Thyroid gland (tissue), 4 donors: ENCODE data around the gene LAMA3.

Source experiments
- POLR2A ChIP-seq, 2 donors: fragments of 450-650 bp; IDR thresholded peaks; one replicate each; pipeline ENCODE4 v1.6.1; 2017; ENCODE audit warnings: antibody characterized with exemption in 2 of 2, mild to moderate bottlenecking in 2 of 2, moderate library complexity in 1 of 2
- TF ChIP-seq, protein P1 (sequence below), 6 experiments: fragments of 200-600 bp in 3 of 6; fragments of 450-650 bp in 3 of 6; sonication (generic) in 3 of 6; IDR thresholded peaks; one replicate each; pipeline ENCODE4 v1.5.1; 2016 to 2019; ENCODE audit warnings: antibody characterized with exemption in 6 of 6, mild to moderate bottlenecking in 2 of 6, inconsistent platforms in 1 of 6, moderate library complexity in 1 of 6

GRCh38 chr18:23683671-23684070 is 5.6 kb upstream of the LAMA3 start:
- TF ChIP-seq, protein P1, sequence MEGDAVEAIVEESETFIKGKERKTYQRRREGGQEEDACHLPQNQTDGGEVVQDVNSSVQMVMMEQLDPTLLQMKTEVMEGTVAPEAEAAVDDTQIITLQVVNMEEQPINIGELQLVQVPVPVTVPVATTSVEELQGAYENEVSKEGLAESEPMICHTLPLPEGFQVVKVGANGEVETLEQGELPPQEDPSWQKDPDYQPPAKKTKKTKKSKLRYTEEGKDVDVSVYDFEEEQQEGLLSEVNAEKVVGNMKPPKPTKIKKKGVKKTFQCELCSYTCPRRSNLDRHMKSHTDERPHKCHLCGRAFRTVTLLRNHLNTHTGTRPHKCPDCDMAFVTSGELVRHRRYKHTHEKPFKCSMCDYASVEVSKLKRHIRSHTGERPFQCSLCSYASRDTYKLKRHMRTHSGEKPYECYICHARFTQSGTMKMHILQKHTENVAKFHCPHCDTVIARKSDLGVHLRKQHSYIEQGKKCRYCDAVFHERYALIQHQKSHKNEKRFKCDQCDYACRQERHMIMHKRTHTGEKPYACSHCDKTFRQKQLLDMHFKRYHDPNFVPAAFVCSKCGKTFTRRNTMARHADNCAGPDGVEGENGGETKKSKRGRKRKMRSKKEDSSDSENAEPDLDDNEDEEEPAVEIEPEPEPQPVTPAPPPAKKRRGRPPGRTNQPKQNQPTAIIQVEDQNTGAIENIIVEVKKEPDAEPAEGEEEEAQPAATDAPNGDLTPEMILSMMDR (IDR thresholded peaks at IDR 0.05), result no peak
- TF ChIP-seq POLR2A (IDR thresholded peaks at IDR 0.05), result no peak
